ENCODE measurements around the gene CCDC192. TPM values are rescaled to one million over a fixed set of nuclear protein-coding genes. Genes with fewer than 3 reads are reported as not detected.

The CCDC192 gene
- polyA plus RNA-seq, 3 donors = not detected

- peaks cover 0 to 4% (median 1%) of the 10 kb centered on the region in 7 donors for H3K9me3 Mint-ChIP-seq
- H3K4me3 Mint-ChIP-seq = no peak overlapping the region
- H3K27ac Mint-ChIP-seq = no peak overlapping the region
- Histone ChIP-seq H3K4me1 (ENCODE audit: control insufficient read depth in 1 of 2, insufficient read depth in 2 of 2, low read length in 2 of 2) (no peaks in the 10 kb centered on the region), H3K9ac (ENCODE audit: insufficient read depth, low read length, poor library complexity, severe bottlenecking) (no peak overlapping the region), H3K4me2 (replicated peaks; ENCODE audit: extremely low read depth, low read length, poor library complexity, severe bottlenecking) (no peak overlapping the region), H3K27me3 (ENCODE audit: control insufficient read depth in 2 of 2, insufficient read depth in 2 of 2, low read length in 2 of 2) (no peaks in the 10 kb centered on the region), H3K36me3 (replicated peaks in 1 of 2; ENCODE audit: control insufficient read depth in 1 of 2, insufficient read depth in 2 of 2, low read length in 2 of 2) (no peaks in the 10 kb centered on the region), H3K4me3 (replicated peaks in 1 of 3; ENCODE audit: low read depth in 2 of 3, low read length in 3 of 3) (no peak overlapping the region), H3K79me2 (ENCODE audit: insufficient read depth, low read length) (no peaks in the 10 kb centered on the region), H3K9me3 (replicated peaks in 1 of 2; ENCODE audit: control insufficient read depth in 1 of 2, insufficient read depth in 1 of 2, low read length in 2 of 2) (no peaks in the 10 kb centered on the region), H4K20me1 (ENCODE audit: insufficient read depth, low read length) (no peaks in the 10 kb centered on the region), H3K27ac (ENCODE audit: low read depth in 1 of 2, low read length in 2 of 2) (no peak overlapping the region), H2AFZ (ENCODE audit: insufficient read depth, low read depth, low read length, poor library complexity, severe bottlenecking) (no peak overlapping the region)
- peaks cover 0 to 1% (median 0%) of the 10 kb centered on the region in 3 donors for H3K27me3 Mint-ChIP-seq (ENCODE audit: low read depth in 3 of 3)
- no peak for DNase-seq
- intact Hi-C loops (cut with micrococcal nuclease) = no loop called here
- H3K36me3 Mint-ChIP-seq = peaks cover 0 to 3% of the 10 kb centered on the region in 2 donors
- H3K4me1 Mint-ChIP-seq = peaks cover 17% of the 10 kb centered on the region
- WGBS (ENCODE audit: insufficient coverage) = no CpG with 5 or more reads among the region's 3 CpGs
- TF ChIP-seq, protein P1, sequence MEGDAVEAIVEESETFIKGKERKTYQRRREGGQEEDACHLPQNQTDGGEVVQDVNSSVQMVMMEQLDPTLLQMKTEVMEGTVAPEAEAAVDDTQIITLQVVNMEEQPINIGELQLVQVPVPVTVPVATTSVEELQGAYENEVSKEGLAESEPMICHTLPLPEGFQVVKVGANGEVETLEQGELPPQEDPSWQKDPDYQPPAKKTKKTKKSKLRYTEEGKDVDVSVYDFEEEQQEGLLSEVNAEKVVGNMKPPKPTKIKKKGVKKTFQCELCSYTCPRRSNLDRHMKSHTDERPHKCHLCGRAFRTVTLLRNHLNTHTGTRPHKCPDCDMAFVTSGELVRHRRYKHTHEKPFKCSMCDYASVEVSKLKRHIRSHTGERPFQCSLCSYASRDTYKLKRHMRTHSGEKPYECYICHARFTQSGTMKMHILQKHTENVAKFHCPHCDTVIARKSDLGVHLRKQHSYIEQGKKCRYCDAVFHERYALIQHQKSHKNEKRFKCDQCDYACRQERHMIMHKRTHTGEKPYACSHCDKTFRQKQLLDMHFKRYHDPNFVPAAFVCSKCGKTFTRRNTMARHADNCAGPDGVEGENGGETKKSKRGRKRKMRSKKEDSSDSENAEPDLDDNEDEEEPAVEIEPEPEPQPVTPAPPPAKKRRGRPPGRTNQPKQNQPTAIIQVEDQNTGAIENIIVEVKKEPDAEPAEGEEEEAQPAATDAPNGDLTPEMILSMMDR (IDR thresholded peaks at IDR 0.05) = no peak
These were observed 256.1 kb downstream of the CCDC192 start for GRCh38 chr5:127959152-127959764.

GRCh38 chr5:127960270-127960691, 257.1 kb downstream of the CCDC192 start:
- intact Hi-C loops (cut with micrococcal nuclease) = no loop called here
- Mint-ChIP-seq H3K9me3 (peaks cover 0 to 4% (median 2%) of the 10 kb centered on the region in 7 donors), H3K4me3 (no peak overlapping the region), H3K4me1 (peaks cover 17% of the 10 kb centered on the region), H3K27me3 (ENCODE audit: low read depth in 3 of 3) (peaks cover 0 to 1% (median 0%) of the 10 kb centered on the region in 3 donors), H3K27ac (no peak overlapping the region), H3K36me3 (peaks cover 0 to 3% of the 10 kb centered on the region in 2 donors)
- no peak overlapping the region for H3K4me2 ChIP-seq (replicated peaks; ENCODE audit: extremely low read depth, low read length, poor library complexity, severe bottlenecking)
- TF ChIP-seq, protein P1 (IDR thresholded peaks at IDR 0.05) = no peak
- H3K27me3 ChIP-seq (ENCODE audit: control insufficient read depth in 2 of 2, insufficient read depth in 2 of 2, low read length in 2 of 2) = no peaks in the 10 kb centered on the region
- WGBS (ENCODE audit: insufficient coverage) = 100% methylated on average over 1 of the region's 1 CpG
- no peak overlapping the region for H3K27ac ChIP-seq (ENCODE audit: low read depth in 1 of 2, low read length in 2 of 2)
- no peaks in the 10 kb centered on the region for H3K4me1 ChIP-seq (ENCODE audit: control insufficient read depth in 1 of 2, insufficient read depth in 2 of 2, low read length in 2 of 2)
- no peak for DNase-seq
- H3K9ac ChIP-seq (ENCODE audit: insufficient read depth, low read length, poor library complexity, severe bottlenecking) = no peak overlapping the region
- H3K79me2 ChIP-seq (ENCODE audit: insufficient read depth, low read length) = no peaks in the 10 kb centered on the region
- no peak overlapping the region for H3K4me3 ChIP-seq (replicated peaks in 1 of 3; ENCODE audit: low read depth in 2 of 3, low read length in 3 of 3)
- H3K9me3 ChIP-seq (replicated peaks in 1 of 2; ENCODE audit: control insufficient read depth in 1 of 2, insufficient read depth in 1 of 2, low read length in 2 of 2) = no peaks in the 10 kb centered on the region
- H4K20me1 ChIP-seq (ENCODE audit: insufficient read depth, low read length) = no peaks in the 10 kb centered on the region
- no peak overlapping the region for H2AFZ ChIP-seq (ENCODE audit: insufficient read depth, low read depth, low read length, poor library complexity, severe bottlenecking)
- H3K36me3 ChIP-seq (replicated peaks in 1 of 2; ENCODE audit: control insufficient read depth in 1 of 2, insufficient read depth in 2 of 2, low read length in 2 of 2) = no peaks in the 10 kb centered on the region
